GM06990 (cell line): ENCODE results near the gene GRM8.

Experiments used
- DNase-seq: peaks from one replicate; pipeline ENCODE4 v3.0.0-alpha.2; 2011; ENCODE audit not compliant: insufficient read length; ENCODE audit errors: extremely low read depth
- H3K27me3 ChIP-seq: replicated peaks from 2 replicates; pipeline ENCODE4 v1.6.0; 2011; ENCODE audit warnings: low read length; ENCODE audit not compliant: control insufficient read depth, insufficient read depth
- H3K36me3 ChIP-seq: 2 replicates; pipeline ENCODE4 v1.5.1; 2011; ENCODE audit warnings: low read length; ENCODE audit not compliant: control insufficient read depth, insufficient read depth
- H3K4me3 ChIP-seq: replicated peaks from 2 replicates; pipeline ENCODE4 v1.5.1; 2011; ENCODE audit warnings: low read depth, mild to moderate bottlenecking, control low read depth, low read length
- CTCF ChIP-seq: IDR thresholded peaks from 2 replicates; pipeline ENCODE4 v1.5.1; 2011; ENCODE audit warnings: low read length, control low read depth, mild to moderate bottlenecking, inconsistent platforms; ENCODE audit not compliant: insufficient read depth, poor library complexity, severe bottlenecking

Gene GRM8

GRCh38 chr7:126398285-126398684, 854.5 kb downstream of the GRM8 start:
- Histone ChIP-seq H3K36me3 (no peaks in the 10 kb centered on the region), H3K4me3 (no peak overlapping the region), H3K27me3 (no peaks in the 10 kb centered on the region)
- DNase-seq: no peak
- no peak for TF ChIP-seq CTCF

GRCh38 chr7:126394406-126394805, 858.3 kb downstream of the GRM8 start:
- no peaks in the 10 kb centered on the region for H3K36me3 ChIP-seq
- no peak overlapping the region for H3K4me3 ChIP-seq
- no peaks in the 10 kb centered on the region for H3K27me3 ChIP-seq
- no peak for TF ChIP-seq CTCF
- DNase-seq: no peak
